ENCODE data around the gene HEXIM2.

The HEXIM2 gene

GRCh38 chr17:45115871-45116270 lies 45.8 kb upstream of the HEXIM2 start:
- DNase-seq: no peak
- no peaks in the 10 kb centered on the region for H3K9me3 ChIP-seq (ENCODE audit: severe bottlenecking)
- H3K4me3 ChIP-seq (ENCODE audit: low read depth, low read length): no peak overlapping the region
- TF ChIP-seq CTCF (IDR thresholded peaks at IDR 0.05; ENCODE audit: low read depth, low read length): no peak
- no peaks in the 10 kb centered on the region for H3K27me3 ChIP-seq (ENCODE audit: insufficient read depth, low read depth, severe bottlenecking)
- peaks cover 9% of the 10 kb centered on the region for H3K36me3 ChIP-seq
- H3K27ac ChIP-seq: no peak overlapping the region

- peaks cover 9% of the 10 kb centered on the region for H3K36me3 ChIP-seq
- H3K9me3 ChIP-seq (ENCODE audit: severe bottlenecking): no peaks in the 10 kb centered on the region
- H3K27ac ChIP-seq: no peak overlapping the region
- DNase-seq: no peak
- no peaks in the 10 kb centered on the region for H3K27me3 ChIP-seq (ENCODE audit: insufficient read depth, low read depth, severe bottlenecking)
- no peak overlapping the region for H3K4me3 ChIP-seq (ENCODE audit: low read depth, low read length)
- TF ChIP-seq CTCF (IDR thresholded peaks at IDR 0.05; ENCODE audit: low read depth, low read length): no peak
Observed at GRCh38 chr17:45116434-45117016, 45.1 kb upstream of the HEXIM2 start.

GRCh38 chr17:45117334-45117733 lies 44.3 kb upstream of the HEXIM2 start:
- Histone ChIP-seq H3K4me3 (ENCODE audit: low read depth, low read length) (no peak overlapping the region), H3K27me3 (ENCODE audit: insufficient read depth, low read depth, severe bottlenecking) (no peaks in the 10 kb centered on the region), H3K27ac (no peak overlapping the region), H3K36me3 (peaks cover 9% of the 10 kb centered on the region), H3K9me3 (ENCODE audit: severe bottlenecking) (no peaks in the 10 kb centered on the region)
- no peak for TF ChIP-seq CTCF (IDR thresholded peaks at IDR 0.05; ENCODE audit: low read depth, low read length)
- DNase-seq: no peak

GRCh38 chr17:45117848-45118646 lies 43.6 kb upstream of the HEXIM2 start:
- Histone ChIP-seq H3K9me3 (ENCODE audit: severe bottlenecking) (no peaks in the 10 kb centered on the region), H3K27ac (no peak overlapping the region), H3K36me3 (peaks cover 9% of the 10 kb centered on the region), H3K4me3 (ENCODE audit: low read depth, low read length) (no peak overlapping the region), H3K27me3 (ENCODE audit: insufficient read depth, low read depth, severe bottlenecking) (no peaks in the 10 kb centered on the region)
- no peak for DNase-seq
- no peak for TF ChIP-seq CTCF (IDR thresholded peaks at IDR 0.05; ENCODE audit: low read depth, low read length)

GRCh38 chr17:45118691-45119090 lies 43.0 kb upstream of the HEXIM2 start:
- no peak for DNase-seq
- Histone ChIP-seq H3K27ac (no peak overlapping the region), H3K36me3 (peaks cover 9% of the 10 kb centered on the region), H3K27me3 (ENCODE audit: insufficient read depth, low read depth, severe bottlenecking) (no peaks in the 10 kb centered on the region), H3K9me3 (ENCODE audit: severe bottlenecking) (no peaks in the 10 kb centered on the region), H3K4me3 (ENCODE audit: low read depth, low read length) (no peak overlapping the region)
- no peak for TF ChIP-seq CTCF (IDR thresholded peaks at IDR 0.05; ENCODE audit: low read depth, low read length)
